ENCODE measurements around the gene PKN1. TPM values are rescaled to one million over a fixed set of nuclear protein-coding genes. Genes with fewer than 3 reads are reported as not detected.

The PKN1 gene
- total and polyA plus RNA-seq, 2 experiments from 2014 or later = 109 to 147 TPM

DNA sequence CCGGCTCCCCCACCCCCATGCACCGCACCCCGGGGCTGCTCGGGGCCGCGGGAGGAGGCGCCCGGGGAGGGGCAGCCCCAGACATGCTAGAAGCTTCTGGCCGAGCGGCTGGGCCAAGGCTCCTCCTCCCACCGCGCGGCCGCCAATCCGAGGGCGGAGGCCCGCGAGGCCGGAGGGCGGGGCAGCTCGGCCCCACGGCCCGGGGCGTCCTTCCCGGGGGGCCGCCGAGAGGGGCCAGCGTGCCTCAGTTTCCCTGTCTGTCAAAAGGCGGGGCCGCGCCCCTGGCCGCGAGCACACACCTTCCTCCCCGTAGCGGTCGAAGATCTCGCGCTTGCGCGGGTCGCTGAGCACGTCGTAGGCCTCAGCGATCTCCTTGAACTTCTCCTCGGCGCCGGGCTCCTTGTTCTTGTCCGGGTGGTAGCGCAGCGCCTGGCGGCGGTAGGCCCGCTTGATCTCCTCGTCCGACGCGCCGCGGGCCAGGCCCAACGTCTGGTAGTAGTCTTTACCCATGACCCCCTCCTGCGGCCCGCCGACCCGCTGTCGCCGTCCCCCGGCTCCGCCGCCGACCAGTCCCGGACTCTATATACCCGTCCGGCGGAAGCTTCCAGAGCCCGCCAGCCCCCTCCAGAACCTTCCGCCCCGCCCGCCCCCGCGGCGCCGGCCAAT, 84.9 kb downstream of the PKN1 start, which contains the start of gene DNAJB1:
TSS of gene DNAJB1 (minus strand) at position 558 of the 666 bp plus-strand sequence. CDS start at position 510, 48 bp downstream.
- Histone ChIP-seq H3K4me1 (ENCODE audit: low read depth) (peaks cover 10% of the 10 kb centered on the region), H3K27ac (peak within 1 kb of the TSS; percentile 86), H3K36me3 (peaks cover 21% of the 10 kb centered on the region), H3K9me3 (ENCODE audit: low read depth) (no peaks in the 10 kb centered on the region), H3K4me3 (peak within 1 kb of the TSS; percentile 84), H3K27me3 (no peaks in the 10 kb centered on the region)
- TF ChIP-seq, protein P1, sequence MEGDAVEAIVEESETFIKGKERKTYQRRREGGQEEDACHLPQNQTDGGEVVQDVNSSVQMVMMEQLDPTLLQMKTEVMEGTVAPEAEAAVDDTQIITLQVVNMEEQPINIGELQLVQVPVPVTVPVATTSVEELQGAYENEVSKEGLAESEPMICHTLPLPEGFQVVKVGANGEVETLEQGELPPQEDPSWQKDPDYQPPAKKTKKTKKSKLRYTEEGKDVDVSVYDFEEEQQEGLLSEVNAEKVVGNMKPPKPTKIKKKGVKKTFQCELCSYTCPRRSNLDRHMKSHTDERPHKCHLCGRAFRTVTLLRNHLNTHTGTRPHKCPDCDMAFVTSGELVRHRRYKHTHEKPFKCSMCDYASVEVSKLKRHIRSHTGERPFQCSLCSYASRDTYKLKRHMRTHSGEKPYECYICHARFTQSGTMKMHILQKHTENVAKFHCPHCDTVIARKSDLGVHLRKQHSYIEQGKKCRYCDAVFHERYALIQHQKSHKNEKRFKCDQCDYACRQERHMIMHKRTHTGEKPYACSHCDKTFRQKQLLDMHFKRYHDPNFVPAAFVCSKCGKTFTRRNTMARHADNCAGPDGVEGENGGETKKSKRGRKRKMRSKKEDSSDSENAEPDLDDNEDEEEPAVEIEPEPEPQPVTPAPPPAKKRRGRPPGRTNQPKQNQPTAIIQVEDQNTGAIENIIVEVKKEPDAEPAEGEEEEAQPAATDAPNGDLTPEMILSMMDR (IDR thresholded peaks at IDR 0.05; ENCODE audit: low read depth, low read length) = no peak
- DNase-seq (ENCODE audit: low read depth in 1 of 2, low spot score in 1 of 2) = peak; percentile 78 to 83

DNA sequence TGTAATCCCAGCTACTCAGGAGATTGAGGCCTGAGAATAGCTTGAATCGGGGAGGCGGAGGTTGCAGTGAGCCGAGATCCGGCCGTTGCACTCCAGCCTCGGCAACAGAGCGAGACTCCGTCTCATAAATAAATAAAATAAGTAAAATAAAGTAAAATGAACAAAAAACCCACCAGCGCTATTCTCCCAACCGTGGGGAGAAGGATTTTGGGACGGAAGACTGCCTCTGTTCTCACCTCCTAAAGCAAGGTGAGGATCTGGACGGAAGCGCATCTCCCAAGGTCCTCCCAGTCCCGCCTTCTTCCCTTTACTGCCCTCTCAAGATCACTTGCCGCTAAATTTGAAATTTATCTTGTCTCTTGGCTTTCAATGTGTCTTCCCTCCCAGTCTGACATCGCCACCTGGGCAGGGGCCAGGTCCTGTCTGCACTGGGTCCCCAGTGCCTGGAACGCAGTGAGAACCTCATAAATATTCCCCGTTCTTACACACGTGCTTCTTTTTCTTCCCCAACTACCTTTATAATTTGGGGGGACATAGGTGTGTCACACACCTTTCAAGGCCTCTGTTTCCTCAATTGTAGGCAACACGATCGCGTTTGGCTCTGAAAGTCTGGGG, 86.2 kb downstream of the PKN1 start:
- Histone ChIP-seq H3K27me3 (no peaks in the 10 kb centered on the region), H3K27ac (no peak overlapping the region), H3K4me3 (no peak overlapping the region), H3K9me3 (ENCODE audit: low read depth) (no peaks in the 10 kb centered on the region), H3K36me3 (peaks cover 20% of the 10 kb centered on the region), H3K4me1 (ENCODE audit: low read depth) (peaks cover 10% of the 10 kb centered on the region)
- TF ChIP-seq, protein P1 (IDR thresholded peaks at IDR 0.05; ENCODE audit: low read depth, low read length) = no peak
- DNase-seq (ENCODE audit: low read depth in 1 of 2, low spot score in 1 of 2) = no peak

DNA sequence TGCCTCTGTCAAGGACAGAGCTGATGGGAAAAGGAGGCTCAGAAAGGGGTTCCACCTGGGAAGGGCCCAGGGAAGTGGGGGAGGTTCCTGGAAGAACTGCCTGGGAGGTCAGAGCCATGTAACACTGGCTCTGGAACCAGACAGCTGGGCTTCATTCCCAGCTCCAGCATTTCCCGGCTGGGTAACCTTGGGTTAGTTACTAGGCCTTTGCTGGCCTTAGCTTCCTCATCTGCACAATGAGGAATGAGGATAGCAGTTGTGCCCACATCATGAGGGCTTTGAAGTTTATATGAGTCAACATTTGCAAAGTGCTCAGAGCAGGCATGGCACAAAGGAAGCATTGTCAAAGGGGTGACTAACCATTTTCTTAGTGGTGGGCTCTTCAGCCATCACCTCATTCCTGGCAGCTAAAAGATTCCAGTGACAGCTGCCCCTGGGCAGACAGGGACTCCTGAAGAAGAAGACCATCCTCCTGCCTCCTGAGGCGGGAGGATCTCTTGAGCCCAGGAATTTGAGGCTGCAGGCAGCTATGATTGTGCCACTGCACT, 86.8 kb downstream of the PKN1 start:
- Histone ChIP-seq H3K27ac (no peak overlapping the region), H3K27me3 (no peaks in the 10 kb centered on the region), H3K4me1 (ENCODE audit: low read depth) (peaks cover 10% of the 10 kb centered on the region), H3K9me3 (ENCODE audit: low read depth) (no peaks in the 10 kb centered on the region), H3K36me3 (peaks cover 14% of the 10 kb centered on the region), H3K4me3 (no peak overlapping the region)
- TF ChIP-seq, protein P1 (IDR thresholded peaks at IDR 0.05; ENCODE audit: low read depth, low read length) = no peak
- DNase-seq (ENCODE audit: low read depth in 1 of 2, low spot score in 1 of 2) = peak in 1 of 2 donors; percentile 70

DNA sequence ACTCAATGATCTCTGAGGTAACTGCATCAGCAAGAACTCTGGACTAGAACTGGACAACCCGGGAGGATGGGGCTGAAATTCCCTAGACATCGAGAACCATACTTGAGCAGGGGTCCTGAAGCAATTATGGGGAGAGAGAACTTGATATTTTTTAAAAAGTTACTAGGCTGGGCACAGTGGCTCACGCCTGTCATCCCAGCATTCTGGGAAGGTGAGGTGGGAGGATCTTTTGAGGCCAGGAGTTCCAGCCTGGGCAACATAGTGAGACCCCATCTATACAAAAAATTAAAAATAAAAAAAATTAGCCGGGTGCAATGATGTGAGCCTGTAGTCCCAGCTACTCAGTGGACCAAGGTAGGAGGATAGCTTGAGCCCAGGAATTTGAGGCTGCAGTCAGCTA, 87.4 kb downstream of the PKN1 start:
- TF ChIP-seq, protein P1 (IDR thresholded peaks at IDR 0.05; ENCODE audit: low read depth, low read length) = no peak
- no peak overlapping the region for H3K27ac ChIP-seq
- H3K27me3 ChIP-seq = no peaks in the 10 kb centered on the region
- H3K4me3 ChIP-seq = no peak overlapping the region
- peaks cover 10% of the 10 kb centered on the region for H3K4me1 ChIP-seq (ENCODE audit: low read depth)
- H3K36me3 ChIP-seq = peaks cover 8% of the 10 kb centered on the region
- no peaks in the 10 kb centered on the region for H3K9me3 ChIP-seq (ENCODE audit: low read depth)
- no peak for DNase-seq (ENCODE audit: low read depth in 1 of 2, low spot score in 1 of 2)

Other genes starting within 250 kb of the PKN1 start
- 26.6 and 55.8 TPM in 2 replicates for gene ADGRL1, start 227.1 kb upstream of the PKN1 start, total RNA-seq
- 19.6 and 35.2 TPM in 2 replicates for gene ADGRL1, start 227.1 kb upstream of the PKN1 start, polyA plus RNA-seq
- 2.2 and 7.1 TPM in 2 replicates for gene ADGRE5, start 51.9 kb upstream of the PKN1 start, total RNA-seq
- gene ADGRE5, start 51.9 kb upstream of the PKN1 start, polyA plus RNA-seq = 4.6 and 5.0 TPM in 2 replicates
- 49.9 and 73.3 TPM in 2 replicates for gene DDX39A, start 14.0 kb upstream of the PKN1 start, total RNA-seq
- gene DDX39A, start 14.0 kb upstream of the PKN1 start, polyA plus RNA-seq = 77.0 and 87.7 TPM in 2 replicates
- 0.42 TPM in 1 of 2 replicates, not detected in the other for gene PTGER1, start 42.0 kb downstream of the PKN1 start, total RNA-seq
- 0.36 and 0.75 TPM in 2 replicates for gene PTGER1, start 42.0 kb downstream of the PKN1 start, polyA plus RNA-seq
- gene GIPC1, start 62.8 kb downstream of the PKN1 start, total RNA-seq = 133 and 172 TPM in 2 replicates
- gene GIPC1, start 62.8 kb downstream of the PKN1 start, polyA plus RNA-seq = 117 and 145 TPM in 2 replicates
- gene DNAJB1, start 85.1 kb downstream of the PKN1 start, total RNA-seq = 41.8 and 56.4 TPM in 2 replicates
- 76.5 and 82.8 TPM in 2 replicates for gene DNAJB1, start 85.1 kb downstream of the PKN1 start, polyA plus RNA-seq
- 77.4 and 83.1 TPM in 2 replicates for gene TECR, start 96.3 kb downstream of the PKN1 start, total RNA-seq
- 245 and 345 TPM in 2 replicates for gene TECR, start 96.3 kb downstream of the PKN1 start, polyA plus RNA-seq
- 381 and 600 TPM in 2 replicates for gene NDUFB7, start 138.8 kb downstream of the PKN1 start, total RNA-seq
- gene NDUFB7, start 138.8 kb downstream of the PKN1 start, polyA plus RNA-seq = 445 and 518 TPM in 2 replicates
- gene CLEC17A, start 149.8 kb downstream of the PKN1 start, total RNA-seq = not detected in 2 replicates
- gene CLEC17A, start 149.8 kb downstream of the PKN1 start, polyA plus RNA-seq = not detected in 2 replicates
- not detected in 2 replicates for gene ADGRE3, start 241.5 kb downstream of the PKN1 start, total RNA-seq
- not detected in 2 replicates for gene ADGRE3, start 241.5 kb downstream of the PKN1 start, polyA plus RNA-seq